PC-9 (cell line): ENCODE data around the gene CBY2.

Experiments
- CTCF ChIP-seq: fragments of 200-600 bp; sonication (generic); conservative IDR thresholded peaks from 2 replicates; pipeline ENCODE4 v1.6.1; 2017; ENCODE audit warnings: mixed run types, antibody characterized with exemption, mild to moderate bottlenecking, moderate library complexity
- EZH2 ChIP-seq: fragments of 200-600 bp; sonication (generic); IDR thresholded peaks from 2 replicates; pipeline ENCODE4 v1.8.0; 2017; ENCODE audit warnings: antibody characterized with exemption, low read depth

- TF ChIP-seq EZH2 (no peak), CTCF (no peak)
These were observed 15.2 kb downstream of the CBY2 start for GRCh38 chr13:45717349-45717748.
